ENCODE measurements around the gene PKNOX2. TPM values are rescaled to one million over a fixed set of nuclear protein-coding genes. Genes with fewer than 3 reads are reported as not detected.

Gene PKNOX2
- total RNA-seq, 1 donor, result not detected

DNA sequence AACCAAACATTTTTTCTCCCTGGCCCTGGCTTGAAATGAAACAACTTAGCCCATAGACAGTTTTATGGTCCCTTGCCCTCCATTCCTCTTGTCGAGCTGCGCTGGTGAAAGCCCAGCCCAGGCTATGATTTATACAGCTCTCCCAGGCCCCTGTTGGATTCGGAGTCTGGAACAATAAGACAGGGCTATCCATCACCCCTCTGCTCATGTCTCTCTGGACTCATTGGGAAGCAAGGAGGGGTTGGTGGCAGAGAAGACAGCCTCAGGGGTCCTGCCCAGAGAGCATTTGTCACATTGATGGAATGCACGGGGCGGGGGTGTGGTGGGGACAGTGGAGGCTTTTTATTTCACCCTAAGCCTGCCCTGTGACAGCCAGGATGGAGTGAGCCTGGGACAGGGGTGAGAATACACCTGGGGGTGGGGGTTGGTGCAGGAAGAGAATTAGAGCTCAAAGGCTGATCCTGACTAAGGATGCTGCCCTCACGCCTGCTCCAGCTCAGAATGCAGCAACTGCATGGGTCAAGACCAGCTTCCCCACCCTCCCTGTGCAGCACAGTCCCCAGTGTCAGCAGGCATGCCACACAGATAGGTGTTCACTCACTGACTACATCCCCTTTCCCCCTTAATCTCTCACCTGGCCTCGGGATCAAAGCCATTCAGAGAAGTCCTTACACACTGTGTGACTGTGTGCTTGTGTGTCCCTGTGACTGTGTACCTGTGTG, 10.0 kb upstream of the PKNOX2 start:
- DNase-seq (ENCODE audit: low read depth in 2 of 3, low spot score in 2 of 3), result no peak

DNA sequence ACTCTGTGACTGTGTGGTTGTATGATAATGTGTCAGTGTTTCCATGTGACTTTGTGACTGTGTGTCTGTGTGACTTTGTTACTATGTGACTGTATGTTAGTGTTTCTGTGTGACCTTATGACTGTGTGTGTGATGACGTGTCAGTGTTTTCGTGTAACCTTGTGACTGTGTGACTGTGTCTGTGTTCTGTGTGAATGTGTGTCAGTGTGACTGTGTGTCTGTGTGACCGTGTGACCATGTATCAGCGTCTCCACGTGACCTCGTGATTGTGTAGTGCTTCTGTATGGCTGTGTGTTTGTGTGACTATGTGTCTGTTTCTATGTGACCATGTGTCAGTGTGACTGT, 9.5 kb upstream of the PKNOX2 start:
- no peak for DNase-seq (ENCODE audit: low read depth in 2 of 3, low spot score in 2 of 3)

DNA sequence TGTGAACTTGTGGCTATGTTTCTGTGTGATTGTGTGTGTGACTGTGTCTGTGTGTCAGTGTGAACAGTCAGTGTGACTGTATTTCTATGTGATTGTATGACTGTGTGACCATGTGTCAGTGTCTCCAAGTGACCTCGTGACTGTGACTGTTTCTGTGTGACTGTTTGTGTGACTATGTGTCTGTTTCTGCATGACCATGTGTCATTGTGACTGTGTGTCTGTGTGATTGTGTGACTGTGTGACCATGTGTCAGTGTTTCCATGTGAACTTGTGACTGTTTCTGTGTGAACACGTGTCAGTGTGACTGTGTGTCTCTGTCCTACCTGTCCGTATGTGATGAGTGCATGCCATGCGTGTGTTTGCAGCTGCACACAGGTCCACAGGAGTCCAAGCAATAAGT, 8.8 kb upstream of the PKNOX2 start:
- DNase-seq (ENCODE audit: low read depth in 2 of 3, low spot score in 2 of 3), result no peak

DNA sequence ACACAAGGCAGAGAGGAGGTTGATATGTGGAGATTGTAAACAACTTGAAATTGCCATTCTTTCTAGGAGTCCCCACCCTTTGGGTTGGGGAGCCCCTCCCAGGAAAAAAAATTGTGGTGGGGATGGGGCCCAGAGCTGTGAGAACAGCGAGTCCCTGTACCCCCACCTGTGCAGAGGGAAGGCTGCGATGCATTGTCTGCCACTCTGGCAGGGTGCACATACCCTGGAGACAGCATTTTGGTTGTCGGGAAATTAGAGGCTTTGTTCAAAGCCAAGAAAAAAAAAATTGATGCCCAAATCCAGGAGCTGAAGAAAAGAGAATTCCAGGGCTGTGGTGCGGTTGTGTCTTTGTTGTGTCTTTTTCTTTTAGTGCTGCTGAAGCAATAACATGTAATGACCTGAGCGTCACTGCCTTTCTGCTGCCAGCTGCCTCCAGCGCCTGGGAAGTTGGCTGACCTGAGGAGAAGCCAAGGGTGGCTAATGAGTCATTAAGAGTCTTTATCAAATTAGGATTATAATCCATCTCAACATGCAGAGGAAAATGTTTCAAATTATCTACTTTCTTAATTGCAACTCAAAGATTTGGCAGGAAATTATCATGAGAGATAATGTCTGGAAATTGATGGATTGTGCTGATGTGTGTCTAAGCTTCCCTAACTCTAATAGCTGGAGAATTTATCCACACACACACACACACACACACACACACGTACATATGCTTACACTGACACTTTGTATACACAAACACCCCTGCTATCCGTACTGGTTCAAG, 8.0 kb upstream of the PKNOX2 start:
- no peak for DNase-seq (ENCODE audit: low read depth in 2 of 3, low spot score in 2 of 3)

DNA sequence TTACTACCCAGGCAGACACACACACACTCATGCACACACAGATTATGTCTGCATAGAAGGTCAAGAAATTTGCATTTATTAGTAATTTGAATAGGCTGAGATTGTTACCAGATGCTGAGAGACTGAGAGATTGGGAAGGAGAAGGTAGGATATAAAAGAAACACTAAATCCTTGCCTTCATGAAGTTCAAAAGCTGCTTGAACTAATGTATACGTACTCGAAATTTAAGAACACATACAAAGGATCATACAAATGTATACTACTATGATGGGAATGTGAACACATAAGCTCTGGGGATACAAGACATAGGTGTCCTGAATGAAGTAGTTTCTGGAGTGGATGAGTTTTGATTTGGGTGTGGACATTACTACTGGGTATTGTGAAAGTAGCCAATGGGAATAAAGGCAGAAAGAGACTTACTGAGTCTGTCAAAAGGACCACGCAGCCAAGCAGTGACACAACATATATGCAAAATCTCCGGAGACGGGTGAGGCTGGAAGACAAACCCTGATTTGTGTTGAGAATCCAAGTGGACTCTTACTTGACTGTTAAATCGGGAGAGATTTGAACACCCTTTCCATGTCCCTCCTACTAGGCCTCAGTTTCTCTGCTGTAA, 7.3 kb upstream of the PKNOX2 start:
- no peak for DNase-seq (ENCODE audit: low read depth in 2 of 3, low spot score in 2 of 3)

DNA sequence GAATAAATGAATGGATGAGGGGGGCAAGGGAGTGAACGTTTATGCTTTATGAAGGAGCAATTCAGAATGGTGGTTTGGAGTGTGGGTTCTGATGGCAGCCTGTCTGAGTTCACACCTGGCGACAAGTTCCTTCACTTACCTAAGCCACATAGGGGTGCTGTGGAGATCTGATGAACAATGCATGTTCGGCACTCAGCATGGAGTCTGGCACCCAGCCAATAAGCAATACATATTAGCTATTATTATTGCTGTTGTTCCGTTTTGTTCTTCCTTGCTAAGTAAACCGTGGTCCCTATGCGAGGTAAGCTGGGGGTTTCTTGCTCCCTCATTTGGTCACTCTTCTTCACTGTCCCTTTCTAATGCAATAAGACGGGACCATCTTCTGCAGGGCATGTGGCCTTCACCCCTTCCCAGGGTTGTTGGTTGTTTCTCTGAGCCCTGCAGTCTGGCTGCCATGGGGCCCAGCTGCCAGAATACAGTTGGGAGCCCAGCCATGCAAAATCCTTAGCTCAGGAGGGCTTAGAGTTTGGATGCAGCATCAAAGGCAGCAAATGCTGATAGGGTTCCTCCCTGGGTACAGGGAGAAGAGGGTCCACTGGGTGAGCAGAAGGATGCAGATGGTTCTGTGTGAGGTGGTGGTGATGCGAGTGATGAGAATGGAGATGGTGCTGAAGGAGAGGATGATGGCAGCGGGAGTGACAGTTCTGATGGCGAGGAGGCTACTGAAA, 6.4 kb upstream of the PKNOX2 start:
- no peak for DNase-seq (ENCODE audit: low read depth in 2 of 3, low spot score in 2 of 3)

DNA sequence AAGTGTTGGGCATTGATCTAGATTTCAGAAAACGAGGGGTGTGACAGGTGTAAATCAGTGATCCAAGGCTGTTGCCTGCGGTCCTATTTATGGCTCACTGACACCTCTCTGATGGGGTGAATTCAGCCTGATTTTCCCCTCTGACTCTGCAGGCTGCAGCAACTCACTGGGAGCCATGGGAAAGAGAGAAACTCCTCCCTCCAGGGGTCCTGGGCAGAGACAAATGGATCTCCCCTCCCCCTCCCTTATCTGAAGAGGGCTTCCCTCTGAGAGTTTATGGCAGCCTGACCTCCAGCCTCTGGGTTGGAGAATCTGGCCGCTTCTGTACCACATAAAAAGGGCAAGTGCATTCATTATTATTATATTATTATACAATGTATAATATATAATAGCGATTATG, 1.8 kb upstream of the PKNOX2 start:
- DNase-seq (ENCODE audit: low read depth in 2 of 3, low spot score in 2 of 3), result no peak

DNA sequence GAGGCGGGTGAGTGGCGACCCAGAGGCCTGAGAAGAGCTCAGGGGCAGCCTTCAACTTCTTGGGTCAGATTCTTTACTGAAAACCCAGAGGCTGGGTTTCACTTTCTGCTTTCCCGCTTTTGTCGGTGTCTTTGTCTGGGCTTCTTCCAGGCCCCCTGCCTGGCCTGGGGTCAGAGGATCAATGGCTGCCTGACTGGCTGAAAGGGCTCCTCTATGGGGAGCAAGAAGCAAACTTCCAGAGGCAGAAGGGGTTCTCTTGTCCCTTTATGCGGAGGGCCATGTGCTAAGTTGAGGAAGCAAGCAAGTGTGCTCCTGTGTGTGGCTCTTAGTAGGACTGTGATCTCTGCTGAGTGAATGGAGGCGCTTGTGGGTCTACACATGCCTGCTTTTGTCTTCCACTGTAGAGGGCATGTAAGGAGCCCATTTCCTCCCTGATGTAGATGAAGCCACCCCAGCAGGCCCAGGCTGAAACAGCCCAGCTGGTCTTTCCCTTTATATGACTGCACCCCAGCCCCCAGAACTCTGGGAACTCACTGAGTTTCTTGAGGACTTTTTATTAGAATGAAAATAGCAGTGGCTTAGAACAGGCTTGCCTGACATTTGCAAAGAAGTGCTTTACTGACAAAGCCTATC, 1.0 kb upstream of the PKNOX2 start:
- no peak for DNase-seq (ENCODE audit: low read depth in 2 of 3, low spot score in 2 of 3)

DNA sequence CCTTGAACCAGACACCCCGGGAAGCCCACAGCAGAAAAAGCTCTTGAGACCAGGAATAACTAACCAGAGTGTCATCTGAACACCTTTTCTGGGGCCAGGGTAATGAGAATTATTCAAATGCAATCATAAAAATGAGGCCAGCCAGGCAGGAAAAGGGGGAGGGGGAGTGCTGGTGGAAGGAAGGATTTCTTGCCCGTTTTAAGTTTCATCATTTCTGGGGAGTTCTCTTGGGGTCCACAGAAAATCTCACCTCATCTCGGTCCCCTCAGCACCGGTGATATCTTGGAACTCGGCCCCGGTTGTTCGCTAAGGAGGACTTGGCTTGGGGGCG, 495 bp upstream of the PKNOX2 start:
- DNase-seq (ENCODE audit: low read depth in 2 of 3, low spot score in 2 of 3), result no peak

DNA sequence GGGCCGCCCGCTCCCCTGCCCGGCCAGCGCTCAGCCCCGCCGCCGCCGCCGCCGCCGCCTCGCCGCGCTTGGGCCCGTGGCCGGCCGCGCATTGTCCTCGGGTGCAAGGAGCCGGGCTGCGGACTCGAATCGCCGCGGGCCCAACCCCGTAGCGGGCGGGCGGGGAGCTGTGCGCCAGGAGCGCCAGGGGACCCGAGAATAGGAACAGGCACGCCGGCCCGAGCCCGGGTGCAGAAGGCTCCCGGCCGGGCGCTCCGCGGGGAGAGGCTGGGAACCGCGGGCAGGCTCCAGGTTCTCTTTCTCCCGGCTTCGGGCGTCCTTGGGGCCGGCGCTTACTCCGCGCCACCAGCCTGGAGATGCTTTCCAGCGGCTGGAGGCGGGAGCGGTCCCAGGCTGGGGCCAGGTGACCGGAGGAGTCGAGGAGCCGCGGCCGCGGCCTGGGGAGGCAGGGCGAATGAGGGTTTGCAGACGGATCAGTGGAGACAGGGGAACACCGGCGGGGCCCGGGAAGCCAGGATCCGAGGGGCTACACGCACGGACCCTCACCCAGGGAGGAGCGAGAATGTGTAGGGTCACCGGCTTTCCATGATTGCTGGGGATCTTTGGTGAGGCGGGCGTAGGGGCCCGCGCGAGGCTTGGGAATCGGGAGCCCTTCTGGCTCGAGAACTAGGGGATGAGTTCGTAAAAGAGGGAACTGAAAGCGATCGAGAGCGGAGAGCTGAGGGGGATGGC, 726 bp downstream of the PKNOX2 start:
- DNase-seq (ENCODE audit: low read depth in 2 of 3, low spot score in 2 of 3), result peak in 1 of 3 donors; percentile 4

DNA sequence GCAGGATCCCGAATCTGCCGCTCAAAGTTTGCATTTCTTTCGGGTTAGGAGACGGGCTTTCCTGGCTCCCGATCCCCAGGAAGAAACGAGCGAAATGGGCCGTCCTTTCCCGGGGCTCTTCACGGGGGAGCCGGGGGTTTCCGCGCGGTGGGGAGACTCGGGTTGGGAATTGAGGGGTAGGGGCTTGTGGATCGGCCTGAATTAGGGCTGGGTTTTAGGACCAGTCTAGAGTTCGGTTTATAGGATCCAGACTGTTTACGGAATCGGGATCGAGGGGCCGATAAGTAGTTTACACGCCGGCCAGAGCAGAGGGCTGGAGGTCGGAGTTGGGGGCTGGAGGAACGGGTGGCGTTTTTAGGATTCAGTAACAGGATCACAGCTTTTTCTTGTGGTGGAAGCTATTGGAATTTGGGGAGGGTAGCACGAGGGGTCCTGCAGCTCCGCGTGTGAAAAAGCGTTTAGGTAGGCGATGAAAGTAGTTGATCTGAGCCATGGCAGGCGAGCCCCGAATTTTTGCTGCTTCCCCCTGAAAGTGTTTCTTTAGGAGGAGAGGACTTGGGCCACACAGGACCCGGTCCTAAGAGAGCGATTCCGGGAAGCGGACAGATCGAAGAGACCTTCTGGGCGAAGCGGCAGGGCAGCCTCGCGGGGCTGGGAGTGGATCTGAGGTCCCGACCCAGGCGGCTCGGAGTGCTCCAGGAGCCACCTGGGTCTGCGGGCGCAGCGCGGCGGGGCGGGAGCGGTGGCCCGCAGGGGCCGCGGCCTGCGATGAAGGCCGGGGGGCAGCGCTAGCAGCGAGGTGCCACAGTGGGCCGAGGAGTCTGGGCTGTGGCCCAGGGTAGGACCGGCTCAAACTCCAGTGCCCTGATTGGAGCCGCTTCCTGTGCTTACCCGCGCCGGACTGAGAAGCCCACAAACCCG, 1.6 kb downstream of the PKNOX2 start:
- peak in 1 of 3 donors; percentile 11 for DNase-seq (ENCODE audit: low read depth in 2 of 3, low spot score in 2 of 3)

DNA sequence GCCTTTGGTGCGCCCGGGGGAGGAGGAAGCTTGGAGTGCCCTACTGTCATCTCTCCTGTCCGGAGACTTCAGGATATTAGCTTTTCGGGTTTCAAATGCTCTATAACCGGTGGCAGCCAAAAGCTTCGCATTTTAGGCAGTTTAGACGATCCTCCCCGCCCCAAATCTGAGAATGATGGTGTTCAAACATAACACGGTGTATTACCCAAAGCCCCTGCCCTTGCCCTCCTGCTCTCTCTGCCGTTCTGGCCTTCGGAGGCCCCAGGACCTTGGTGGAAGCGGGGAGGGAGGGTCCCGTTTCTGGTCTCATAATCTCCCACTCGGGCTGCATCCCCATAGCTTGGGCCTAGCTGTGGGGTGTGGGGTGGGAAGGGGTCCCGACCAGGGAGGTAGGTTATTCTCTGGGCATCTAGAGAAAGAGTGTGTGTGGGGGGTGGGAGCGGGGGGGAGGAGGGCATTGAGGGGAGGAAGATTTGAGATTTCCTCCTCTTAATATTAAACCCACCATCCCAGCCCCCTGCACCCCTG, 2.3 kb downstream of the PKNOX2 start:
- no peak for DNase-seq (ENCODE audit: low read depth in 2 of 3, low spot score in 2 of 3)

DNA sequence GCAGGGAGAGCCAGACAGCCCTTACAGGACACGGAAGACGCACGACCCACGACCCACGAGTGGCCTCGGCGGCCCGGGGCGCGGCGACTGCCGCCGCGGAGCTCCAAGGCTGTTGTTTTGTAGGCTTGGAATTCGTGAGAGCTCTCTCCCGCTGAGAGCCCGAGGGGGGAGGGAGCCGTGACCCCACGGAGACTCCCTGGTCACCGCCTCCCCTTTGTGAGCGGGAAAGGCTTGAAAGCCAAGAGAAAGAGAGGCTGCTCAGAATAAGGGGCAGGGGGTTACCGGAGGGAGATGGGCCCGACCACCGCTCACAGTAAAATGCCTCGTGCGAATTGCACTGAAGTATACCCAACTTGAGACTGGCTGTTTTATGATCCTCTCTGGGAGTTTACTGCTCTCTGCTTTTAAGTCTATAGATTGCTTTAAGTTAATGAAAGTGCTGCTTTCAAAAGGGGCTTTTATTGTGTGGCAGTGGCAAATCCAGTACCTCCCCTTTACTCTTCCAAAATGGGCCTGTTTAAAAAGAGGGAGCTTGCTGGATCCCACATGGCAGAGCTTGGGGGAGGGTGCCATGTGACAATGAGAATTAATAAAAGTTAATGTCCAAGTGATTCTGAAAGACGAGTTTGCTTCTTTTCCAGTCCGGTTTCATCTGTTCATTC, 2.9 kb downstream of the PKNOX2 start:
- DNase-seq (ENCODE audit: low read depth in 2 of 3, low spot score in 2 of 3), result no peak

DNA sequence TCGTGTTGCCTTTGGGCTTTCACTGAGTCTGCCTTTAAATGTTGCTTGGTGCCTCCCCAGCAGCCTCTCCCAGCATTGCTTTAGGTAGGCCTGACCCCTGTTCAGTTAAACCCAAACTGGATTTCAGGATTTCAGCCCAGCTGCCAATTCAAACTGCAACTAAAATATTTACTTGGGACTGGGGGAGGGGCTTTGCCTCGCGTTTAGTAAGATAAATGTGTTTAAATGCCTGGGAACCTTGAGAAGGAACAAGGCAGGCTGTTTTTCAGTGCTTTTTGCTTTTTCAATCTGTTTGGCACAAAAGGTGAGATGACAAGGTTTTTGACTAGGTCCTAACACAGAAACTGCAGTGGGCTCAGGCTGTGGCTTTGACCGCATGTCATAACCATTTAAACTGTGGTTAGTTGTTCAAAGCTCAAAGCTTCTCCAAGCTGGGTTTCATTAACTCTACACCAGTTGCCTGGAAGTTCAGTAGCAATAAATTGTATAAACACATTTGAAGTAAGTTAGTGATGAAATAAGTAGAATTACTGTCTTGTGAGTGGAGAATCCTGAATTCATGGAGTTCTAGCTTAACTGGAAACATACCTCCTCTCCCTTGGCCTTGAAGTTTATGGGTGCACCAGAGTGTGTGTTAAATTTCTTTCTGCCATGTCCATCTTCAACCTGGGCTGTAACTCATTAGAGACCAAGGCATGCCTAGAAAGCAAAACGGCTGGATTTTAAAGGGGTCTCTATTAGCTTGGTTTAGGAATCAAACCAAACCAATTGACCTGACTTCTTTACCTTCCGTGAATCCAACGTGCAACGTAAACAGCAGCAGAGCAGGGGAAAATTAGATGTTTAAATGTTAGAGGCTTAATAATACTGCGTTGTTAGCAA, 3.6 kb downstream of the PKNOX2 start:
- DNase-seq (ENCODE audit: low read depth in 2 of 3, low spot score in 2 of 3), result peak in 1 of 3 donors; percentile 27

DNA sequence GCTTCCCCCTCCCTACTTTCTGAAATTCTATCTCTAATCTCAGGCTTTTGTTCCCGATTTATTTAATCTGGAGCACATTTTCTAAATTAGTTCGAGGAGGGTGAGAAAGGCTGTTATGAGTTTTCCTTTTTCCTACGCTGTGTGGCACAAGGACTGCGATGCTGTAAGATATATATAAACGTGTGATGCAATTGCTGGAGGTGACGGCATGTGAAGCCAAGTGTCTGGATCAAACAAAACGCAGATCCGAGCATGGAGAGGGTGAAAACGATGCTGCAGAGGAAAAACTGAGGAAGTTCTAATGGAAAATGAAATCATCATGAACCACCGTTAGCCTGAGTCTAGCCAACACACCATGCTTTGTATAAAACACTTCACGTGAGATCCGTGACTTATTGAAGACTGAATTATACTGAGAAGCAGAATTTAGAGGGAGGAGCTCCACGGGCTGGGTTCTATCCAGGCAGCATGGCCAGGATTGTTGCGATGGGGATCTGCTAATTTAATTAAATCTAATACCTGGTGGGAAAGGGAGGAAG, 4.4 kb downstream of the PKNOX2 start:
- DNase-seq (ENCODE audit: low read depth in 2 of 3, low spot score in 2 of 3), result no peak

DNA sequence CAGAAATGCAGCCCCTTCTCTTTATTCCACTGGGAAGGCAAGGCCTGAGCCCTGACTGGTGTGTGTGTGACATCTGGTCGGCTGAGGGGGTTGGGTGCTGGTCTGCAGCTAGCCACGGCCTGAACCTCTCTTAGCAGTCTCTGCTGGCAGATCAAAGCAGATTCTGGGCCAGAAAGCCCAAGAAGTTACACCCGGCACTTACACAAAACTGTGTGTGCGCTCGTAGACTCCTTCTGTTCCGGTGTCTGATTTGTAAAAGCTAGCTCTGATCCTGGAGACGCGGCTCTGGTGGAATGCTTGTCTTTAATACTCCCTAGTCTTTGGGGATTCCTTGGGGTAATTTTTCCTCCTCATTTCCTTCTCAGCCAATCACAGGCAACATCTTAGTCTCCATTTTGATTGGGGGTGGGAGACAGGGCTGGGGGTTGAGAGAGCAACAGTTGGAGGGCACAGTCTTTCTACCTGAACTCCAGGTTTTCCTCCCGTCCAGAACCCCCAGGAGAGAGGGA, 5.5 kb downstream of the PKNOX2 start:
- no peak for DNase-seq (ENCODE audit: low read depth in 2 of 3, low spot score in 2 of 3)

DNA sequence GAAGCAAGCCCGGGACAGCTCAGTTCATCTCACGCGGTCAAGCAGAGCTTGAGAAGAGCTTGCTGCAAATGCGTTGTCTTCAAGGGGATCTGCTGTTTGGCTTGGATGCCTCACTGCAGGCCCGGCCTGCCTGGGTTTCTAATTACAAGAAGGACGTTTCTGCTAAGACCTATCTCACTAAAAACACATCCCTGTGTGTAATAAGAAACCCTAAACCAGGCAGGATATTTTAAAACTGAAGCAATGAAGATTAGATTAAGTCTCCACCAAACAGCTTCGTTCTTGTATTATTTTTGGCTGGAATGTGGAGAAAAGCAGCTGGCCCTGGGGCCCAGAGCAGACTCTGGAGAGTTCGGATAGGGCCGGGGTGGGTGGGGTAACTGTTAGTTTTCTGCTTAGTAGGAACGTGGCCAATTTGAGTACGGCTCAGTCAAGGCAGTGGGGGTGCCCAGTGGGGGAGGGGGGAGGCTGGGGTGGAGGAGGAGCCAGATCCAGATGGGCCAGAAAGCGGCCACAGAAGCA, 6.0 kb downstream of the PKNOX2 start:
- DNase-seq (ENCODE audit: low read depth in 2 of 3, low spot score in 2 of 3), result no peak
